22Rv1 (cell line): ENCODE results near the gene DTX4.
A peak's percentile ranks its signal among the peaks of the same experiment; 100 is the strongest.

ENCODE experiments used
- H3K27ac ChIP-seq: fragments of 450-650 bp; 2 replicates; pipeline ENCODE4 v1.5.1; 2017
- ZFX ChIP-seq: fragments of 450-650 bp; IDR thresholded peaks from 2 replicates; pipeline ENCODE4 v1.6.1; 2017; ENCODE audit warnings: antibody characterized with exemption, borderline replicate concordance
- TF ChIP-seq, protein P1 (sequence below): fragments of 450-650 bp; IDR thresholded peaks from 2 replicates; pipeline ENCODE4 v1.5.1; 2017; ENCODE audit warnings: mild to moderate bottlenecking

Gene DTX4

DNA sequence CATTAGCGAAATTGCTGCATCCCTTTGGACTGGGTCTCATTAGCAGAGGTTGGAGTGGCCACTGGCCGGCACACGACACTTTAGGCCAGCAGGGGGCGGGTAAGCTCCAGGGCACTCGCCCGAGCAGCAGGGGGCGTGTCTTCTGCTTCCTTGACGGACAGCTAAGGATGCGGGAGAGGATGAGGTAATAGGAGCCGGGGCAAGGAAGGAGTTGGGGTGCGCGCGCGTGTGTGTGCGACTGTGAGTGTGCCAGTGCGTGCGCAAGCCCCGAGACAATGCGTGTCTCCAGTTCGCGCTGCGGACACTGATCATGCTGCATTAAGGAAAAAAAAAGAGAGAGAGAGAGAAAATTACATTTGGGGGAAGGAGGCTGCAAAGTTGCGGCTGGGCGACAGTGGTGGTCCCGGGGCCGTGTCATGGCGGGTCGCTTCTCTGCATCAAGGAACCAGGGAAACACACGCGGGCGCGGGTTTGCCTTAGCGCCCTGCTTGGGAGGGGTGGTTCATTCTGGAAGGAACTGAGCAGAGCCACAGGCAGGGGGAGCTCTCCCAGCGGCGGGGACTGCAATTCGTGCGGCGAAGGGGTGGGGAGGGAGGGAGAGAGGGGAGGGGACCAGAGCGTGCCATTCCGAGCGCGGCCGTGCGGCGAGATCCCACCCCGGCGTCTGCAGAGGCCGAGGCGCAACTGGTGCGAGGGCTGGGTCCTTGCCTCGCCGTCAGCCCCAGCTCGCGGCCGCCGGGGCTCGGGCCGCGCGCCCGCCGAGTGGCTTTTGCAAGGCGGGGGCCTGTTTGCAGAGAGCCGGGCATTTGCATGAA lies at the start of gene DTX4:
Gene DTX4, plus strand, starts transcription at position 625 of the 815 bp plus-strand sequence. CDS start 464 bp downstream, outside the sequence.
- H3K27ac ChIP-seq, result no peak within 1 kb of the TSS
- TF ChIP-seq ZFX, result no peak
- TF ChIP-seq, protein P1, sequence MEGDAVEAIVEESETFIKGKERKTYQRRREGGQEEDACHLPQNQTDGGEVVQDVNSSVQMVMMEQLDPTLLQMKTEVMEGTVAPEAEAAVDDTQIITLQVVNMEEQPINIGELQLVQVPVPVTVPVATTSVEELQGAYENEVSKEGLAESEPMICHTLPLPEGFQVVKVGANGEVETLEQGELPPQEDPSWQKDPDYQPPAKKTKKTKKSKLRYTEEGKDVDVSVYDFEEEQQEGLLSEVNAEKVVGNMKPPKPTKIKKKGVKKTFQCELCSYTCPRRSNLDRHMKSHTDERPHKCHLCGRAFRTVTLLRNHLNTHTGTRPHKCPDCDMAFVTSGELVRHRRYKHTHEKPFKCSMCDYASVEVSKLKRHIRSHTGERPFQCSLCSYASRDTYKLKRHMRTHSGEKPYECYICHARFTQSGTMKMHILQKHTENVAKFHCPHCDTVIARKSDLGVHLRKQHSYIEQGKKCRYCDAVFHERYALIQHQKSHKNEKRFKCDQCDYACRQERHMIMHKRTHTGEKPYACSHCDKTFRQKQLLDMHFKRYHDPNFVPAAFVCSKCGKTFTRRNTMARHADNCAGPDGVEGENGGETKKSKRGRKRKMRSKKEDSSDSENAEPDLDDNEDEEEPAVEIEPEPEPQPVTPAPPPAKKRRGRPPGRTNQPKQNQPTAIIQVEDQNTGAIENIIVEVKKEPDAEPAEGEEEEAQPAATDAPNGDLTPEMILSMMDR, result peak; percentile 96

DNA sequence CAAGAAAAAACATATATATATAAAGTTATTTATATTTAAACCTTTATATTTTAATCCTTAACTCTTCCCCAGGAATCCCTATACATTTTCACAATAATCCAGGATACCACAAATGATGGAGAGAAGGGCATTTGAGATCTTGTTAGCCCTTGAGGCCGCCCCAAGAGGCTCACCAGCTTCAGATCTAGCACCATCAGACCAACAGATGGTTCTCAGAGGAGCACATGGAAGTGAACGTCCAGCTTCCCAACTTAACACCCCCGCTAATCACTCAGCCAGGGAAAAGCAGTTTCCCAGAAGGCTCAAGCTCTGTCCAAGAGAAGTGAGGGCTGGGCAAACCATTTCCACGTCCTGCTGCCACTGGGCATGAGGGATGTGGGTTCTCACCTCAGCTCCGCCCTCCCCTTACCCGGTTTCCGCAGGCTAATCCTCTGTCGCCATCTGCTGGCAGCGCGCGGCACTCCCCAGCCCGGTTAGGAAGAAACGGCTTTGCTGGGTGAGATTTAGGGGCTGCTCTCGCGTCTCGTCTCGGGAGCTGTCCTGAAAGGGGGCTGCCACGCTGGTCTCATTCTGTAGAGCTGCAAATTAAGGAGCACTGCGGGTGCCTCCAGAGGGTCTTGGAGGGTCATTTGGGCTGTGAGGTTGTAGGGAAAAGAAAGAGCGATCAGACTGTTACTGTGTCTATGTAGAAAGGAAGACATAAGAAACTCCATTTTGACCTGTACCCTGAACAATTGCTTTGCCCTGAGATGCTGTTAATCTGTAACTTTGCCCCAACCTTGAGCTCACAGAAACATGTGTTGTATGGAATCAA lies 36.1 kb upstream of the DTX4 start:
- TF ChIP-seq, protein P1, result peak; percentile 85
- TF ChIP-seq ZFX, result no peak
- 0 out of 2 replicates have a peak overlapping the region, but pooled peaks have one; percentile 12 for H3K27ac ChIP-seq

DNA sequence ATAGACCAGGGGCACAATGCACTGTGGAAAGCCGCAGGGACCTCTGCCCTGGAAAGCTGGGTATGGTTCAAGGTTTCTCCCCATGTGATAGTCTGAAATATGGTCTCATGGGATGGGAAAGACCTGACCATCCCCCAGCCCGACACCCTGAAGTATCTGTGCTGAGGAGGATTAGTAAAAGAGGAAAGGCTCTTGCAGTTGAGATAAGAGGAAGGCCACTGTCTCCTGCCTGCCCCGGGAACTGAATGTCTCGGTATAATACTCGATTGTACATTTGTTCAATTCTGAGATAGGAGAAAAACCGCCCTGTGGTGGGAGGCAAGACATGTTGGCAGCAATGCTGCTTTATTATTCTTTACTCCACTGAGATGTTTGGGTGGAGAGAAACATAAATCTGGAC lies 35.4 kb upstream of the DTX4 start:
- H3K27ac ChIP-seq, result 0 out of 2 replicates have a peak overlapping the region, but pooled peaks have one; percentile 12

DNA sequence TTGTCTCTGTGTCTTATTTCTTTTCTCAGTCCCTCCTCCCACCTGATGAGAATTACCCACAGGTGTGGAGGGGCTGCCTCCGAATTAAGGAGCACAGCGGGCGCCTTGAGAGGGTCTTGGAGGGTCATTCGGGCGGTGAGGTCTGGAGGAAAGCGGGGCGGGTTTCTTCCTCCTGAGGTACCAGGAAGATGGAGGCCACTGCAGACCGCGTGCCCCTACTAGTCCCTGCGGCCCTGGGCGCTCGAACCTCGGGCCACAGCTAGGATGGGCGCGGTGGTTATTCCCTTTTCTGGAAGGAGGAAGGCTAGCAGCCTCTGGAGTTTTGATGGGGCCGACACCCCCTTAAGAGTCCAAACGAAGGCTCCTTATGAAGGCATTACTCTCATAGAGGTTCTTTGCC lies 34.7 kb upstream of the DTX4 start:
- H3K27ac ChIP-seq, result no peak overlapping the region
- TF ChIP-seq, protein P1, result no peak
- no peak for TF ChIP-seq ZFX

DNA sequence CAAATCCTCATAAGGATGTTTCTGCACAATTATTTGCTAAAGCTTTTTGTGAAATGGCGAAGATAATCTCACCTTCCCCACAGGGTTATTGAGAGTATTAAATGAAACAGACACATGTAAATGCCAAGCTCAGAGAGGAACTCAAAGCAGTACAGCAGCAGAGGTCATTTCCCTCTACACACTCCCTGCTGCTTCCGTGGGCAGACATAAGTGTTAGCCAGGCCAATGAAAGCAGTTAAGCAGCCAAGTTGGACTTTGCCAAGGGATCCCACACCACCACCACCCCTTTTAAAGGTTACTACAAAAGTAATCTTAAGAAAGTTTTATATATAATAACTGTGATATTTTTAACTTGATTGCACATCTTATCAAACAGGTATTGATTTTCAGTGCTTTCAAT lies 33.3 kb upstream of the DTX4 start:
- H3K27ac ChIP-seq, result no peak overlapping the region
- TF ChIP-seq, protein P1, result no peak
- no peak for TF ChIP-seq ZFX

DNA sequence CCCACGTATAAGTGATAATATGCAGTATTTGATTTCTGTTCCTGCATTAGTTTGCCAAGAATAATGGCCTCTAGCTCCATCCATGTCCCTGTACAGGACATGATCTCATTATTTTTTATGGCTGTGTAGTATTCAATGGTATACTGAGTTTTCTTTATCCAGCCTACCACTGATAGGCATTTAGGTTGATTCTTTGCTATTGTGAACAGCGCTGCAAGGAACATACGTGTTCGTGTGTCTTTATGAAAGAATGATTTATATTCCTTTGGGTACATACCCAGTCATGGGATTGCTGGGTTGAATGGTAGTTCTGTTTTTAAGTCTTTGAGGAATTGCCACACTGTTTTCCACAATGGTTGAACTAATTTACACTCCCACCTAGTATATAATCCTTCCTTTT lies 30.7 kb upstream of the DTX4 start:
- TF ChIP-seq, protein P1, result no peak
- TF ChIP-seq ZFX, result no peak
- H3K27ac ChIP-seq, result peak overlapping the region; percentile 78; the same call in 1 of the 2 replicates

DNA sequence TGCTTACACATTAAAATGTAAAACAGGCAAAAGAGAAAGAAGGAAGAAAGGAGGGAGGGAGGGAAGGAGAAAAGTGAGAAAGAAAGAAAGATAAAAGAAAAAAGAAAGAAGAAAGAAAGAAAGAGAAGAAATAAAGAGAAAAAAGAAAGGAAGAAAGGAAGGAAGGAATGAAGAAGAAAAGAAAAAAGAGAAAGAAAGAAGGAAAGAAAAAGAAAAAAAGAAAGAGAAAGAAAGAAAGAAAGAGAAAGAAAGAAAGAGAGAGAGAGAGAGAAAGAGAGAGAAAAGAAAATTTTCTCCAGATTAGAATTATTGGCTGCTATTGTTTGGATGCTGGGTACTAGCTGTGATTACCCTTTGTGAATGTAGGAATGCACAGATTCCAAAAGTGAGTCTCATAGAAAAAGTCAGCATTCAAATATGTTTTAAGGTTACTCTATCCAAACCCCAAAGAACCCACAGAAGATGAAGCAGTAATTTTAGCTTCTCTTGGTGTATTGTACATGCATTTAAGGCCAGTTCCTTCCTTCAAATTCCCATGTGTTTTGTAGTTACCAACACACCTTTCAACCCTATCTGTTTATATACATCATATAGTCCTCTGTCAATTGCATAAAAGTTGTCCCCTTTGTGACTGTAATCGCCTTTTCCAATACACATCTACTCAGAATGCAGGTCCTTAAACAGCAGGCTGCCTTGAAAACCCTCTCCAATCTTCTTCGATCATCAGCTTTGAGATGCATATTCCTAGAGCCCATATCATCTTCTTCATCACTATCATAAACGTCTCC lies 30.1 kb upstream of the DTX4 start:
- H3K27ac ChIP-seq, result peak overlapping the region; percentile 78
- TF ChIP-seq ZFX, result no peak
- TF ChIP-seq, protein P1, result no peak
